HG02870 (cell line): ENCODE measurements around the gene HSDL2.
A peak's percentile ranks its signal among the peaks of the same experiment; 100 is the strongest.

Experiments used
- ATAC-seq: cut with Tn5 transposase; IDR thresholded peaks from one replicate; pipeline ENCODE4 v1.9.1; 2021; ENCODE audit warnings: mild to moderate bottlenecking, moderate library complexity; ENCODE audit not compliant: unreplicated experiment

The HSDL2 gene

DNA sequence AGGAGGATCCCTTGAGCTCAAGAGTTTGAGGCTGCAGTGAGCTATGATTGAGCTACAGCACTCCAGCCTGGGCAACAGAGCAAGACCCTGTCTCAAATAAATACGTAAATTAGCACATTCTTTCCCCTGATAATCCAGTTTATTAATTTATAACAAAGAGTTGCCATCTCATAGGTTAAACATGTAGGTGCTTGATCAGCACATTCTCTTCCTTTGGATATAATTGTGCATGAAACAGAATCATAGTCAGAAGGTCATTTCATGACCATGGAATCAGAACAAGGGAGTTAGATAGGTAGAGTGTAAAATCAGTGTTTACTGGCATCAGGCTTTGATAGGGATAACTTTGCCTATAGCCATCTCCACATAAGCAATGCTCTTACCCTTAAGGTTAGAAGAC lies 63.7 kb downstream of the HSDL2 start:
- no peak for ATAC-seq

GRCh38 chr9:112445196-112445595 lies 65.3 kb downstream of the HSDL2 start:
- ATAC-seq, result no peak

DNA sequence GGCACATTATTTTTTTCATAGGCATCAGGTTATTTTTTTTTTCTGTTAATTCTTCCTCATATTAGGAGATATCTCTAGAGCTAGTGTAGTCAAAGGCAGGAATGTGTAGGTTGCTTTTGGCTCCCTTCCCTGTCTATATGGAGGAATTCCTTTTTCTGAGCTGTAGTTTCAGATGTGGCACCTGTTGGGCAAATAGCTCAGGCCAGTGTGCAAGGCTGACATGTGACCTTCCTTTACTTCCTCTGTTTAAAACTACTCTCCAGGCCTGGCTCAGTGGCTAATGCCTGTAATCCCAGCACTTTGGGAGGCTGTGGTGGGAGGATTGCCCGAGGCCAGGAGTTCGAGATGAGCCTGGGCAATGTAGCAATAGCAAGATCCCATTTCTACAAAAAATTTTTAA lies 66.2 kb downstream of the HSDL2 start:
- ATAC-seq, result no peak

DNA sequence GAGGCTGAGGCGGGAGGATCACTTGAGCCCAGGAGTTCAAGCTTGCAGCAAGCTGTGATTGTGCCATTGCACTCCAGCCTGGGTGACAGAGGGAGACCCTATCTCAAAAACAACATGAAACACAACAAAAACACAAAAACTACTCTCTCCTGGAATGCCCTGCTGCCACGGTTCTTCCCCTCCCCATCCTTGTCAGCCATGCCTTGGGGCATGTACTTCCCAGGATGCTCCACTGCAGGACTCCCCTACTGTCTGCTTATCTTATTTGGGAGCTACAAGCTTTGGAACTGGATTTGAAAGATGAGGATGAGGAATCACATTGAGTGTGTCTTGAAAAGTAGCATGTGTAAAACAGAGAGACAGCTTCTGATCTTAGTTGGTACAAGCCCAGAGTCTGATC lies 66.6 kb downstream of the HSDL2 start:
- no peak for ATAC-seq

GRCh38 chr9:112447283-112447761 lies 67.4 kb downstream of the HSDL2 start:
- ATAC-seq, result no peak

- no peak for ATAC-seq
These were observed 82.9 kb downstream of the HSDL2 start for GRCh38 chr9:112462855-112463254.

DNA sequence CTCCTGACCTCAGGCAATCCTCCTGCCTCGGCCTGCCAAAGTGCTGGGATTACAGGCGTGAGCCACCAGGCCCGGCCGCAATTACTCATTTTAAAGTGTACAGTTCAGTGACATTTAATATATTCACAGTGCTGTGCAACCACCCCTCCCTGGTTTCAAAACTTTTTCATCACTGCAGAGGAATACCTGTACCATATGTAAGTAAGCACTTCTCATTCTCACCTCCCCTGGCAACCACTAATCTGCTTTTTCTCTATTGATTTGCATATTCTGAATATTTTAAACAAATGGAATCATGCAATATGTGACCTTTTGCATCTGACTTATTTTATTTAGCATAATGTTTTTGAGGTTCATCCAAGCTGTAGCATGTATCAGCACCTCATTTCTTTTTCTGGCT lies 85.4 kb downstream of the HSDL2 start:
- no peak for ATAC-seq

- ATAC-seq, result no peak
These were observed 93.1 kb downstream of the HSDL2 start for GRCh38 chr9:112472996-112473395.

- ATAC-seq, result no peak
These were observed 94.1 kb downstream of the HSDL2 start for GRCh38 chr9:112473986-112474385.

DNA sequence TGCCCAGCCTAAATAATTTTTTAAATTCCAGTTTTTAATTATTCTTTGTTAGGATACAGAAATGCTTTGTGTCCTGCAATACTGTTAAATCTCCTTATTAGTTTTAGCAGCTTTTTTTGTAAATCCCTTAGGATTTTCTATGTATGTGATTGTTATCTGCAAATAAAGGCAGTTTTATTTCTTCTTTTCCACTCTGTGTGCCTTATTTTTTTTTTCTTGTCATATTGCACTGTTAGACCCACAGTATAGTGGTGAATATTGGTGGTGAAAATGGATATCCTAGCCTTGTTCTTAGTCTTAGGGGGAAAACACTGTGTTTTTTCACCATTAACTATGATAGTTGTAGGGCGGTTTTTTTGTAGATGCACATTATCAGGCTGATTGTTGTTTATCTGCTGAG lies 95.4 kb downstream of the HSDL2 start:
- ATAC-seq, result no peak

DNA sequence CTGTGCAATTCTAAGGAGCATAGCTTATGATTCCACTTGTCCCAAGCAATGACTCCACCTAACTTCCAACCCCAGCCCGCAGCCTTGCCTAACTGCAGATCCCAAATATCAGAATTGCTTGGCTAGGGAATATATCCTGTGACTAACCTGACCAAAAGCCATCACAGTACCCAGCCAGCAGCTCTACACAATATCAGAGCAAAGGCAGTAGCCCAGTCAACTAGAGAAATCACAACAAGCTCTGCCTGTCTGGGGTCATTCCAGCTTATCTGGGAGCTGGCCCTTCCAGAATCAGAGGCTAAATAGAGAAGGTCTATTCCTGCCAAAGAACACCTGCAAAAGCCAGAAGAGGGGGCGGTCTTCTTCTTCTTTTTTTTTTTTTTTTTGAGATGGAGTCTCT lies 97.4 kb downstream of the HSDL2 start:
- no peak for ATAC-seq

DNA sequence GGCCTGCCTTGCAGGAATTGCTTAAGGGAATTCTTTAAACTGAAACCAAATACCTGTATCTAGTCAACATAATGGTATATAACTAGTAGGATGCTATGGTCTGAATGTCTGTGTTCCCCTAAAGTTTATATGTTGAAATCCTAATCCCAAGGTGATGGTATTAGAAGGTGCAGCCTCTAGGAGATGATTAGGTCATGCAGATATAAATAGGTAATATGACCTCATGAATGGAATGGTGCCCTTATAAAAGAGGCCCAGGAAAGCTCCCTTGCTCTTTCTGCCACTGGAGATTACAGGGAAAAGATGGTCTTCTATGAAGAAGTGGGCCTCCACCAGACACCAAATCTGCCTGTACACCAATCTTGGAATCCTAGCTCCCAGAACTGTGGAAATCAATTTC lies 99.3 kb downstream of the HSDL2 start:
- ATAC-seq, result no peak

DNA sequence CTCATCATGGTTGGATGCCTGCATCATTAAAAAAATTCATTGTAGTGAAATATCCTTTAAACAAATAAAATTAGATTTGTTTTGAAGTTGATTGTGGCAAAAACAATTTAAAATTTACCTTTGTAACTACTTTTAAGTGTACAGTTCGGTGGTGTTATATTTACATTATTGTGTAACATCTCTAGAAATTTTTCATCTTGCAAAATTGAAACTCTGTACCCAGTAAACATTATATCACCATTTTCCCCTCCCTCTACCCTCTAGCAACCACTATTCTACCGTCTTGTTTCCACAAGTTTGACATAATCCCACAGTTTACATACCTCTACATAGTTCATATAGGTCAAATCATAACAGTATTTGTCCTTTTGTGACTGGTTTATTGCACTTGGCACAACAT lies 104.7 kb downstream of the HSDL2 start:
- no peak for ATAC-seq

GRCh38 chr9:112485574-112485973 lies 105.7 kb downstream of the HSDL2 start:
- no peak for ATAC-seq

GRCh38 chr9:112486221-112487007 lies 106.5 kb downstream of the HSDL2 start, which contains the start of gene KIAA1958:
Gene KIAA1958 (plus strand): TSS chr9:112486827. CDS start chr9:112574081, 87,254 bp downstream.
- ATAC-seq, result peak; percentile 92

DNA sequence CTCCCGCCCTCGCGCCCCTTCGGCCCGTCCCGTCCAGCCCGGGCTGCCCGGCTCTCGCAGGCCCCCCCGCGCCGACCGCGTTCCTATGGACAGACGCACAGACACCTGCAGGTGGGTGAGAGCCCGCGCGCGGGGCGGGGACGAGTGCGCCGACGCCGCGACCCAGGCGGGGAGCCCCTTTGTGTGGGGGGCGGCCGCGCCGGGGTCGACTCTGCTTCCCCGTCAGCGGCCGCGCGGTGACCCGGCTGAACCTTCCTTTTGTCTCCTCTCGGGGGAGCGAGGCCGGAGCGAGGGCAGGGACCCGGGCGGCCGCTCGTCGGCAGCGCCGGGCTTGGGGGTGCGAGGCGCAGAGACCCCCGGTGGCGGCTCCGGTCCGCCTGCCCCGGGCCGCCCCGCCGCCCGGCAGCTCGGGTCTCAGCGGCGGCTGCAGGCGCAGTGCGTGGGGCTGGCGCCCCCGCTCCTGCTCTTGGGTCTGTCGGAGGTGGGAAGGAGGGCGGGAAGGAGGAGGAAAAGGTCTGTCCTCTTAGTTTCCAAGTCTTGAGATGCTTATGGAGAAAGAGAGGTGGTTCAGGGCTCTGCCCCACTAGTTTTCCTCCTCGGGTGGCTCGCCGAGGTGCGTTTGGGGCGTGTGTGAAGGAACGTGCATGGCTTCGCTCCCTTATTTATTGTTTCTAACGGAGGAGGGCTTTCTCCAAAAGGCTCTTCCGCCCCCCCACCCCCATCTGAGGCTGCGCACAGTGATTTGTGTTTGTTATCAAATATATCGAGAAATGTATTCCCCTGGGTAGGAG lies 107.3 kb downstream of the HSDL2 start:
- ATAC-seq, result peak; percentile 34

- no peak for ATAC-seq
These were observed 108.0 kb downstream of the HSDL2 start for GRCh38 chr9:112487799-112488340.

GRCh38 chr9:112489039-112489546 lies 109.2 kb downstream of the HSDL2 start:
- no peak for ATAC-seq

- ATAC-seq, result no peak
These were observed 110.2 kb downstream of the HSDL2 start for GRCh38 chr9:112489876-112490666.

DNA sequence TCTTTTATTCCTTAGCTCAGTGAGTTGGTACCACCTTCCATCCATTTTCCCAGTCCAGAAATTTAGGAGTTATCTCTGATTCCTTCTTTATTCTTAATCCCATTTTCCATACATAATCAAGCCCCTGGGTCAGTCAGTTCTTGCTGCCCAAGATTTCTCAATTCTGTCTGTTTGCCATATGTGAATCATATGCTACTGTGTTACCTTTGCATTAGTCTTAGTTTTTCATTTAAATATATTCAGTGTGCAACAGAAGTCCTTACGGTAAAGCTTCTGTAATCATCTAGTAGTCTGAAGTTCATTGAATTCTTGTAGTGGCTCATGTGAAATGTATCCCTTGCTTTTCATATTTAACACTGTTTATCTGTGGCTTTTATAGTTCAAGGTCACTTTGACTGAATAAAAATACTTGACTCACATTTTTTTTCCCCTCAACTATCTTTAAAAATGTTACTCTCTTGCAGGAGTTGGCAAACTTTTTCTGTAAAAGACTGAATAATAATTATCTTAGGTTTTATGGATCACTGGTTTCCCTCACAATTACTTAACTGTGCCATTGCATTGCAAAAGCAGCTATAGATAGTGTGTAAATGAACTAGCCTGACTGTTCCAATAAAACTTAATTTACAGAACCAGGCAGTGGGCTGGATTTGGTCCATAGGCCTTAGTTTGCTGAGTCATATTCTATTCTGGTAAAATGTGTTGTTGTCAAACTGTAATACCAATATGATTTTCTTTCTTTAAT lies 113.7 kb downstream of the HSDL2 start:
- no peak for ATAC-seq
